ENCODE results near the gene STAB2.
"Not testable (repeated sequence)": the region's sequence is repeated elsewhere in the genome, so short reads cannot be mapped to it uniquely, and the experiment has no call there.

GRCh38 chr12:103653568-103654173 lies 66.6 kb downstream of the STAB2 start:
- TF ChIP-seq, protein P1, sequence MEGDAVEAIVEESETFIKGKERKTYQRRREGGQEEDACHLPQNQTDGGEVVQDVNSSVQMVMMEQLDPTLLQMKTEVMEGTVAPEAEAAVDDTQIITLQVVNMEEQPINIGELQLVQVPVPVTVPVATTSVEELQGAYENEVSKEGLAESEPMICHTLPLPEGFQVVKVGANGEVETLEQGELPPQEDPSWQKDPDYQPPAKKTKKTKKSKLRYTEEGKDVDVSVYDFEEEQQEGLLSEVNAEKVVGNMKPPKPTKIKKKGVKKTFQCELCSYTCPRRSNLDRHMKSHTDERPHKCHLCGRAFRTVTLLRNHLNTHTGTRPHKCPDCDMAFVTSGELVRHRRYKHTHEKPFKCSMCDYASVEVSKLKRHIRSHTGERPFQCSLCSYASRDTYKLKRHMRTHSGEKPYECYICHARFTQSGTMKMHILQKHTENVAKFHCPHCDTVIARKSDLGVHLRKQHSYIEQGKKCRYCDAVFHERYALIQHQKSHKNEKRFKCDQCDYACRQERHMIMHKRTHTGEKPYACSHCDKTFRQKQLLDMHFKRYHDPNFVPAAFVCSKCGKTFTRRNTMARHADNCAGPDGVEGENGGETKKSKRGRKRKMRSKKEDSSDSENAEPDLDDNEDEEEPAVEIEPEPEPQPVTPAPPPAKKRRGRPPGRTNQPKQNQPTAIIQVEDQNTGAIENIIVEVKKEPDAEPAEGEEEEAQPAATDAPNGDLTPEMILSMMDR (IDR thresholded peaks at IDR 0.05): not testable (repeated sequence)
- TF ChIP-seq POLR2A (IDR thresholded peaks at IDR 0.05): not testable (repeated sequence)
